ENCODE results near the gene FHDC1. TPM values are rescaled to one million over a fixed set of nuclear protein-coding genes. Genes with fewer than 3 reads are reported as not detected.

FHDC1 gene
- polyA plus RNA-seq, 3 donors = 0.21 TPM; not detected in 2

DNA sequence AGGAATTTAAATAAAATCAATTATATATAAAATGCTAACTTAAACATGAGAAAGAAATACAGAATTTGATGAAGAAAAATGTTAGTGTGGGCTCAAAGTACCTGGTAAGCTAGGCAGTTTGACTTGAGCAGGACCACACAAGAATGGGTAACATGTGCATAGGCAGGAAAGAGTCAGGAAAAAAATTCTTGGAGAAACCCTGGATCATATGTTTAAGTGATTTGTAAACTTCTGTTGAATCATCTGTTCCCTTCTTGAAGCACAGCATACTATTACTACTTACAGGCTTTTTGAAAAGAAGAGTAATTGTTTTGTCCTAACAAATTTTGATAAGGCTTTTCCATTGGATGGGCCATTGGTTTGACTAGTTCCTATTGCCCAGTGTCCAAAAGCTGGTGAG, 37.5 kb upstream of the FHDC1 start:
- peaks cover 8 to 16% of the 10 kb centered on the region in 2 donors for H3K4me1 ChIP-seq (ENCODE audit: control insufficient read depth in 1 of 2, insufficient read depth in 2 of 2, low read length in 2 of 2)
- no peak overlapping the region for H3K27ac Mint-ChIP-seq
- no peak overlapping the region for H3K27ac ChIP-seq (ENCODE audit: low read depth in 1 of 2, low read length in 2 of 2)
- intact Hi-C loops (cut with micrococcal nuclease) = no loop called here
- no peak overlapping the region for H3K4me2 ChIP-seq (replicated peaks; ENCODE audit: extremely low read depth, low read length, poor library complexity, severe bottlenecking)
- peaks cover 32 to 35% of the 10 kb centered on the region in 2 donors for H3K36me3 Mint-ChIP-seq
- H3K4me3 Mint-ChIP-seq = no peak overlapping the region
- no peaks in the 10 kb centered on the region for H3K79me2 ChIP-seq (ENCODE audit: insufficient read depth, low read length)
- H3K4me1 Mint-ChIP-seq = peaks cover 30% of the 10 kb centered on the region
- H3K36me3 ChIP-seq (replicated peaks in 1 of 2; ENCODE audit: control insufficient read depth in 1 of 2, insufficient read depth in 2 of 2, low read length in 2 of 2) = peaks cover 3 to 26% of the 10 kb centered on the region in 2 donors
- no peak overlapping the region for H3K9ac ChIP-seq (ENCODE audit: insufficient read depth, low read length, poor library complexity, severe bottlenecking)
- no peak for DNase-seq
- no peaks in the 10 kb centered on the region for H4K20me1 ChIP-seq (ENCODE audit: insufficient read depth, low read length)
- no peaks in the 10 kb centered on the region for H3K27me3 ChIP-seq (ENCODE audit: control insufficient read depth in 2 of 2, insufficient read depth in 2 of 2, low read length in 2 of 2)
- TF ChIP-seq, protein P1, sequence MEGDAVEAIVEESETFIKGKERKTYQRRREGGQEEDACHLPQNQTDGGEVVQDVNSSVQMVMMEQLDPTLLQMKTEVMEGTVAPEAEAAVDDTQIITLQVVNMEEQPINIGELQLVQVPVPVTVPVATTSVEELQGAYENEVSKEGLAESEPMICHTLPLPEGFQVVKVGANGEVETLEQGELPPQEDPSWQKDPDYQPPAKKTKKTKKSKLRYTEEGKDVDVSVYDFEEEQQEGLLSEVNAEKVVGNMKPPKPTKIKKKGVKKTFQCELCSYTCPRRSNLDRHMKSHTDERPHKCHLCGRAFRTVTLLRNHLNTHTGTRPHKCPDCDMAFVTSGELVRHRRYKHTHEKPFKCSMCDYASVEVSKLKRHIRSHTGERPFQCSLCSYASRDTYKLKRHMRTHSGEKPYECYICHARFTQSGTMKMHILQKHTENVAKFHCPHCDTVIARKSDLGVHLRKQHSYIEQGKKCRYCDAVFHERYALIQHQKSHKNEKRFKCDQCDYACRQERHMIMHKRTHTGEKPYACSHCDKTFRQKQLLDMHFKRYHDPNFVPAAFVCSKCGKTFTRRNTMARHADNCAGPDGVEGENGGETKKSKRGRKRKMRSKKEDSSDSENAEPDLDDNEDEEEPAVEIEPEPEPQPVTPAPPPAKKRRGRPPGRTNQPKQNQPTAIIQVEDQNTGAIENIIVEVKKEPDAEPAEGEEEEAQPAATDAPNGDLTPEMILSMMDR (IDR thresholded peaks at IDR 0.05) = no peak
- H3K9me3 ChIP-seq (replicated peaks in 1 of 2; ENCODE audit: control insufficient read depth in 1 of 2, insufficient read depth in 1 of 2, low read length in 2 of 2) = no peaks in the 10 kb centered on the region
- no peaks in the 10 kb centered on the region for H3K9me3 Mint-ChIP-seq
- H2AFZ ChIP-seq (ENCODE audit: insufficient read depth, low read depth, low read length, poor library complexity, severe bottlenecking) = no peak overlapping the region
- peaks cover 0 to 3% (median 0%) of the 10 kb centered on the region in 3 donors for H3K27me3 Mint-ChIP-seq (ENCODE audit: low read depth in 3 of 3)
- no peak overlapping the region for H3K4me3 ChIP-seq (replicated peaks in 1 of 3; ENCODE audit: low read depth in 2 of 3, low read length in 3 of 3)

DNA sequence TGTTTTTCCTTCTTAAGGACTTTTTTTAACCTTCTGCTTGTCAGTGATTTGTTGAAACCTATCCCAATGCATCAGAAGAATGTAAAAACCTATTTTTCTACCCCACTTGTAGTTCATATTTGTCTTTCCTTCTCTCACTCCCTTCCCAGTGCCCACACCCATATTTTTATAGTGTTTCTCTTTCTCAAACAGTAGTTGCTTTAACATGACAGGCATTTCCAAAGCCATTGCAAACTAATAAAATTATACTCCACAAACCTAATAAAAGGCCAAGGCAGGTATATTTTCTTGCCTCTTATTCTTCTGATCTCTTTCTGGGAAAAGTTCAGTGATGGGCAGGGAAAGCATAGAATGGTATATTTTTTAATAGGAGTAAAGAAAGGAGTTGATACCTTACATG, 35.7 kb upstream of the FHDC1 start:
- Mint-ChIP-seq H3K36me3 (peaks cover 31 to 36% of the 10 kb centered on the region in 2 donors), H3K4me1 (peaks cover 26% of the 10 kb centered on the region), H3K27me3 (ENCODE audit: low read depth in 3 of 3) (peaks cover 0 to 3% (median 0%) of the 10 kb centered on the region in 3 donors), H3K4me3 (no peak overlapping the region), H3K27ac (no peak overlapping the region), H3K9me3 (peaks cover 0 to 5% (median 0%) of the 10 kb centered on the region in 7 donors)
- Histone ChIP-seq H2AFZ (ENCODE audit: insufficient read depth, low read depth, low read length, poor library complexity, severe bottlenecking) (no peak overlapping the region), H3K9ac (ENCODE audit: insufficient read depth, low read length, poor library complexity, severe bottlenecking) (no peak overlapping the region), H3K27me3 (ENCODE audit: control insufficient read depth in 2 of 2, insufficient read depth in 2 of 2, low read length in 2 of 2) (no peaks in the 10 kb centered on the region), H3K4me2 (replicated peaks; ENCODE audit: extremely low read depth, low read length, poor library complexity, severe bottlenecking) (no peak overlapping the region), H3K27ac (ENCODE audit: low read depth in 1 of 2, low read length in 2 of 2) (no peak overlapping the region), H3K4me3 (replicated peaks in 1 of 3; ENCODE audit: low read depth in 2 of 3, low read length in 3 of 3) (no peak overlapping the region), H3K9me3 (replicated peaks in 1 of 2; ENCODE audit: control insufficient read depth in 1 of 2, insufficient read depth in 1 of 2, low read length in 2 of 2) (no peaks in the 10 kb centered on the region), H3K4me1 (ENCODE audit: control insufficient read depth in 1 of 2, insufficient read depth in 2 of 2, low read length in 2 of 2) (peaks cover 8 to 16% of the 10 kb centered on the region in 2 donors), H4K20me1 (ENCODE audit: insufficient read depth, low read length) (no peaks in the 10 kb centered on the region), H3K36me3 (replicated peaks in 1 of 2; ENCODE audit: control insufficient read depth in 1 of 2, insufficient read depth in 2 of 2, low read length in 2 of 2) (peaks cover 3 to 26% of the 10 kb centered on the region in 2 donors), H3K79me2 (ENCODE audit: insufficient read depth, low read length) (no peaks in the 10 kb centered on the region)
- TF ChIP-seq, protein P1 (IDR thresholded peaks at IDR 0.05) = no peak
- DNase-seq = no peak
- intact Hi-C loops (cut with micrococcal nuclease) = no loop called here
